Gastrocnemius medialis (tissue), 4 donors: Measurements from ENCODE around the gene CTU2. TPM values are rescaled to one million over a fixed set of nuclear protein-coding genes. Genes with fewer than 3 reads are reported as not detected.

Experiments
- ATAC-seq, 2 donors: fragments of 150-250 bp; one replicate each; pipeline ENCODE4 v1.9.1; 2016
- DNase-seq, 2 donors: peaks; one replicate each; pipeline ENCODE4 v3.0.0-alpha.2; 2019
- H3K27ac ChIP-seq, 4 donors: fragments of 200-600 bp; sonication (generic); 1 replicate in 1 of 4; 2 replicates in 3 of 4; pipeline ENCODE4 v1.5.1; 2016 to 2018; ENCODE audit warnings: mild to moderate bottlenecking in 2 of 4, moderate library complexity in 1 of 4
- H3K27me3 ChIP-seq, 3 donors: fragments of 200-600 bp; sonication (generic) in 2 of 3; 1 replicate in 1 of 3; 2 replicates in 2 of 3; pipeline versions ENCODE4 v1.5.1 to v1.6.0; 2016 to 2019; ENCODE audit warnings: mild to moderate bottlenecking in 1 of 3, moderate library complexity in 1 of 3
- H3K36me3 ChIP-seq, 2 donors: fragments of 200-600 bp; sonication (generic) in 1 of 2; one replicate each; pipeline ENCODE4 v1.5.1; 2017 to 2018
- H3K4me1 ChIP-seq, 2 donors: fragments of 200-600 bp; sonication (generic) in 1 of 2; one replicate each; pipeline ENCODE4 v1.5.1; 2016 to 2017; ENCODE audit warnings: mild to moderate bottlenecking in 2 of 2
- H3K4me3 ChIP-seq, 4 donors: fragments of 200-600 bp; sonication (generic) in 3 of 4; 1 replicate in 1 of 4; 2 replicates in 3 of 4; pipeline ENCODE4 v1.5.1; 2016 to 2019; ENCODE audit warnings: mild to moderate bottlenecking in 2 of 4
- H3K9me3 ChIP-seq, 3 donors: fragments of 200-600 bp; sonication (generic) in 2 of 3; 1 replicate in 1 of 3; 2 replicates in 2 of 3; pipeline ENCODE4 v1.5.1; 2016 to 2019
- CTCF ChIP-seq, 5 experiments: fragments of 450-650 bp in 3 of 5; fragments of 200-600 bp in 2 of 5; sonication (generic) in 2 of 5; IDR thresholded peaks in 4 of 5; conservative IDR thresholded peaks in 1 of 5; 1 replicate in 4 of 5; 2 replicates in 1 of 5; pipeline ENCODE4 v1.5.1; 2016 to 2019; ENCODE audit warnings: antibody characterized with exemption in 5 of 5, mild to moderate bottlenecking in 3 of 5, moderate library complexity in 3 of 5
- POLR2A ChIP-seq, 2 donors: fragments of 450-650 bp; IDR thresholded peaks; one replicate each; pipeline ENCODE4 v1.6.1; 2017; ENCODE audit warnings: antibody characterized with exemption in 2 of 2, mild to moderate bottlenecking in 2 of 2, moderate library complexity in 2 of 2
- in situ Hi-C, 4 donors: fragments of 200-750 bp; cut with MboI; loops; one replicate each; pipeline versions ENCODE4 v1.15.0 to v1.8.0; 2017; ENCODE audit warnings: low sequenced_read_pairs in 4 of 4
- intact Hi-C: fragments of 100-400 bp; cut with DNase I; formaldehyde crosslinking; loops from one replicate; pipeline ENCODE4 v1.15.1; 2023; ENCODE audit warnings: low total_unique reads
- total RNA-seq, 4 donors: library from RNA; depleted of rRNA; stranded (reverse); fragments of >200 nt; gene quantifications; one replicate each; pipeline versions ENCODE4 v1.1.0 to v1.2.3, GENCODE V29; 2016

The CTU2 gene
- total RNA-seq, 4 donors from 2014 or later, result 11.1 to 17.7 (median 14.1) TPM

- TF ChIP-seq POLR2A (IDR thresholded peaks at IDR 0.05) (no peak), CTCF (IDR thresholded peaks at IDR 0.05 in 4 of 5, conservative IDR thresholded peaks at IDR 0.05 in 1 of 5) (no peak)
- intact Hi-C loops (no loop called here), in situ Hi-C loops (loop anchor here in 2 of 4 donors (25.0 kb wide), 1 partner anchor 472 kb away; the partner anchor contains the start of genes SLC22A31 (in 2 of the 2) and ZNF778 (in 2 of the 2))
- Histone ChIP-seq H3K36me3 (no peaks in the 10 kb centered on the region), H3K27ac (no peak overlapping the region), H3K4me3 (no peak overlapping the region), H3K4me1 (peaks cover 0 to 17% of the 10 kb centered on the region in 2 donors), H3K27me3 (peaks cover 0 to 11% (median 0%) of the 10 kb centered on the region in 3 donors), H3K9me3 (no peaks in the 10 kb centered on the region)
- no peak for DNase-seq
- ATAC-seq, result no peak
Observed at GRCh38 chr16:88739977-88740726, 33.8 kb downstream of the CTU2 start.

DNA sequence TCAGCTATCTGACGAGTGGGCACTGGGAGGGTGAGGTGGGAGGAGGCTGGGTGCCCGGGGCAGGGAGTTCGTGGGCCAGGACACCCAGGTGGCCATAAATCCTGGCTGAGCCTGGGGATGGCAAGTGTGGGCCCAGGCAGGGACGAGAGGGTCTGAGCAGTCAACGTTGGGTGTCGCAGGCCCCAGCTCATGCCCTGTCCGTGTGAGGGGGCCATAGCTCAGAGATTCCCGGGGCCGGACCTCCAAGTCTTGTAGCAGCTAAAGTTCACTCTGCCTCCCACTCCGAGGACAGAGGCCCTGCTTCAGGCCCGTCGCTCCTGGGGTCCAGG, 34.4 kb downstream of the CTU2 start:
- Histone ChIP-seq H3K4me1 (peaks cover 0 to 17% of the 10 kb centered on the region in 2 donors), H3K27ac (no peak overlapping the region), H3K36me3 (no peaks in the 10 kb centered on the region), H3K4me3 (no peak overlapping the region), H3K27me3 (peaks cover 0 to 11% (median 0%) of the 10 kb centered on the region in 3 donors), H3K9me3 (no peaks in the 10 kb centered on the region)
- DNase-seq, result no peak
- intact Hi-C loops (no loop called here), in situ Hi-C loops (loop anchor here in 2 of 4 donors (25.0 kb wide), 1 partner anchor 472 kb away; the partner anchor contains the start of genes SLC22A31 (in 2 of the 2) and ZNF778 (in 2 of the 2))
- no peak for ATAC-seq
- TF ChIP-seq CTCF (IDR thresholded peaks at IDR 0.05 in 4 of 5, conservative IDR thresholded peaks at IDR 0.05 in 1 of 5) (no peak), POLR2A (IDR thresholded peaks at IDR 0.05) (no peak)

DNA sequence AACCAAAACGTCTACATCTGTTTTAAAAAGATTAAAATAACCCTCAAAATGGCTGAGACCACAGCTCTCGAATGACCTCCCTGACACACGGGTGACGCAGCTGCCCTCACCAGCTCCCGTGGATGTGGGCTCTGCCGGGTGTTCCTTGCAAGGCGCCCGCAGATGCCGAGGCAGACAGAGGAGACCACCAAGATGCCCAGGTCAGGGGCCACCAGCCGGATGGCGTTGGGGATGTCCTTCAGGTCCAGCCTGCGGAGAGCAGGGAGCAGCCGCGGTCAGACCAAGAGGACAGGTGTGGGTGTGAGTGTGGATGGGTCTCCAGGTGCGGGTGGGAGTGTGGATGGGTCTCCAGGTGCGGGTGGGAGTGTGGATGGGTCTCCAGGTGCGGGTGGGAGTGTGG, 35.1 kb downstream of the CTU2 start:
- Histone ChIP-seq H3K36me3 (no peaks in the 10 kb centered on the region), H3K27me3 (peaks cover 0 to 11% (median 0%) of the 10 kb centered on the region in 3 donors), H3K4me1 (peaks cover 0 to 17% of the 10 kb centered on the region in 2 donors), H3K9me3 (no peaks in the 10 kb centered on the region), H3K27ac (no peak overlapping the region), H3K4me3 (no peak overlapping the region)
- intact Hi-C loops, result no loop called here
- ATAC-seq, result no peak
- DNase-seq, result no peak
- TF ChIP-seq CTCF (IDR thresholded peaks at IDR 0.05 in 4 of 5, conservative IDR thresholded peaks at IDR 0.05 in 1 of 5), result no peak
- no peak for TF ChIP-seq POLR2A (IDR thresholded peaks at IDR 0.05)
- in situ Hi-C loops, result loop anchor here in 2 of 4 donors (25.0 kb wide), 1 partner anchor 471 kb away; the partner anchor contains the start of genes SLC22A31 (in 2 of the 2) and ZNF778 (in 2 of the 2)

DNA sequence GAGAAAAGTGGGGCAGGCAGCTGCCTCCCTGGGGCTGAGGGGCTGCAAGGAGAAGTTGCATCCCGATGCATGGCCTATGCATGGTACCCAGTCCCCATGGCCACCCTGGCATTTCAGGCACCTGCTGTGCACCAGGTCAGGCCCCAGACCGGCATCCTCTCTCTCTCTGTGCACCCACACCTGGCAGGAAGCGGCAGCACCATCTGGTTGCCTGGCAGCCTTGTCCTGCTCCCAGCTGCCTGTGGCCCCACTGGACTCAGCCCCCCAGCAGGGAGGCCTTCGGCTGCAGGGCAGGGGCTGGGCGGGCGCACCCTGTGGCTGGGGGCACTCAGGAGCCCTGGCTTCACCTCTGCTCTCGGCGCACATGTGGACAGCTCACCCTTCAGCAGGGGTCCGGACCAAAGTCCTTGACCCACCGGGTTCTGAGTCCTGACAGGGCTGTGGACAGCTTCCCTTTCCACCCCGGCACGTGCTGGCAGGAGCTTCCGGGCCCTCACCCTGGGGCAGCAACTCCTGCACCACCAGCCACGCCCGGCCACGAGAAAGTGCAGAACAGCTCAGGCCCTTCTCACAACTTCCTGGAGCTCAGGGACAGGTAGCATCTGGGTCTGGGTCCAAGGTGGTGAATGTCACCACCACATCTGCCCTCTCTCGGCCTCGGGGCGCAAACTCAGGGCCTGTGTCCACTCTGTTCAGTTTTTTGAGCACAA, 36.7 kb downstream of the CTU2 start:
- in situ Hi-C loops, result loop anchor here in 2 of 4 donors (25.0 kb wide), 1 partner anchor 469 kb away; the partner anchor contains the start of genes SLC22A31 (in 2 of the 2) and ZNF778 (in 2 of the 2)
- Histone ChIP-seq H3K27ac (no peak overlapping the region), H3K4me3 (no peak overlapping the region), H3K4me1 (peaks cover 0 to 10% of the 10 kb centered on the region in 2 donors), H3K27me3 (peaks cover 0 to 11% (median 0%) of the 10 kb centered on the region in 3 donors), H3K9me3 (no peaks in the 10 kb centered on the region), H3K36me3 (no peaks in the 10 kb centered on the region)
- TF ChIP-seq POLR2A (IDR thresholded peaks at IDR 0.05) (no peak), CTCF (IDR thresholded peaks at IDR 0.05 in 4 of 5, conservative IDR thresholded peaks at IDR 0.05 in 1 of 5) (no peak)
- no peak for ATAC-seq
- no peak for DNase-seq
- intact Hi-C loops, result no loop called here
